ENCODE results near the gene TTC19. TPM values are rescaled to one million over a fixed set of nuclear protein-coding genes. Genes with fewer than 3 reads are reported as not detected.
A peak's percentile ranks its signal among the peaks of the same experiment; 100 is the strongest.

The TTC19 gene
- total and polyA plus RNA-seq, 2 of the 8 experiments (the other 6 are each of a cell fraction or from before 2014, with no cell fraction given): 11.8 to 55.0 TPM

DNA sequence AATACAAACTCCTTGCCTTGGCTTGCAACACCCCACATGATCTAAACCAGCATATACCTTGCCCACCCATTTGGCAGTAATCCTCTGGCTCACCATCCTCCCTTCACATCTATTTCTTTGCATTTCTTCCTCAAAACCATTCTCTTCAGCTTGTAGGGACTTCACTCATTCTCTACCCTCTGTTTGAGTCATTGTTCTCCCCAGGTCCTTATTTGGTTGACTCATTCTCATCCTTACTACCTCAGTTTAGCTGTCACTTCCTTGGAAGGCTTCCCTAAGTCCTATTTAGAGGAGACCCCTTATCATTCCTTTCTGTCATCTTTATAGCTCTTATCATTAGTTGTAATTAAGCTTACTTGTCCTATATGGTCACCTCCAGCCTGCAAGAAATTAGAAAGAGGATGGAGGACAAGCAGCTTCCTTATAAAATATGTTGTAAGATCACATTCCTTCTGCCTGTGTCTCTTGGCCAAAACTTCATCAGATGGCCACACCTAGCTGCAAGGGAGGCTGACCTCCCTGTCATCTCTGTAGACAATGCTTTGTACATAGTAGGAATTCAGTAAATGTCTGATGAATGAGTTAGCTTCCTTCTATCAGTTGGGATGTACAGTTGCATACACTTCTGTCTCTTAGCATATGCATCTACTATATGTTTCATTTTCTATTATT is 1.7 kb downstream of the TTC19 start:
- no peak overlapping the region for H3K18ac ChIP-seq (ENCODE audit: extremely low read depth, low read length)
- no peak overlapping the region for H3K14ac ChIP-seq (ENCODE audit: insufficient read length)
- H4K5ac ChIP-seq (ENCODE audit: insufficient read length, low read depth, low read length): no peak overlapping the region
- FAIRE-seq (no peak), DNase-seq (ENCODE audit: low read depth in 1 of 2, low spot score in 2 of 2) (no peak)
- peaks cover 28 to 52% (median 44%) of the 10 kb centered on the region in 4 experiments for H3K36me3 ChIP-seq (ENCODE audit: control insufficient read depth in 2 of 4, insufficient read depth in 4 of 4, low read length in 3 of 4)
- peaks cover 0 to 6% (median 2%) of the 10 kb centered on the region in 4 experiments; a peak in 3 of 7 replicates for H3K4me1 ChIP-seq (replicated peaks in 1 of 4; ENCODE audit: control insufficient read depth in 3 of 4, insufficient read depth in 4 of 4, low read length in 3 of 4)
- no peak overlapping the region for H3K4ac ChIP-seq (replicated peaks; ENCODE audit: insufficient read length, low read depth, low read length)
- peak overlapping the region; percentile 81 to 94 for H3K4me2 ChIP-seq (ENCODE audit: insufficient read depth in 1 of 2, low read depth in 2 of 2, low read length in 2 of 2)
- no peak overlapping the region for H2AFZ ChIP-seq (ENCODE audit: low read length)
- H2BK5ac ChIP-seq (ENCODE audit: low read depth, low read length): no peak overlapping the region
- H3K4me3 ChIP-seq (ENCODE audit: extremely low read depth in 1 of 4, insufficient read depth in 2 of 4, low read depth in 3 of 4, low read length in 4 of 4): peak overlapping the region in 2 of 4 experiments; percentile 63 to 85; a peak in 4 of 8 replicates
- H3K23me2 ChIP-seq (ENCODE audit: low read depth, low read length): peaks cover 4% of the 10 kb centered on the region
- H2AK5ac ChIP-seq (ENCODE audit: low read depth, low read length): no peak overlapping the region
- H2BK20ac ChIP-seq (ENCODE audit: low read length): no peak overlapping the region
- ChIA-PET CTCF (ENCODE audit: partially characterized antibody) (interaction anchor here (1.2 kb wide), 1 partner anchor 11 kb away, joined by 3 read pairs; no protein-coding TSS in a partner anchor), POLR2A (ENCODE audit: partially characterized antibody) (interaction anchor here (0.9 to 1.0 kb wide), 2 partner anchors 32 to 48 kb away, joined by 3 to 4 read pairs; no protein-coding TSS in a partner anchor)
- no peak overlapping the region for H3K27ac ChIP-seq (ENCODE audit: low read depth, low read length)
- H3K9me3 ChIP-seq (ENCODE audit: insufficient read depth in 2 of 2, low read depth in 1 of 2, low read length in 1 of 2): no peaks in the 10 kb centered on the region; a peak in 1 of 4 replicates
- H2BK120ac ChIP-seq (replicated peaks; ENCODE audit: low read depth, low read length): no peak overlapping the region
- TF ChIP-seq KDM4A (IDR thresholded peaks at IDR 0.05; ENCODE audit: low read depth, low read length, severe bottlenecking): no peak
- TF ChIP-seq HDAC6 (IDR thresholded peaks at IDR 0.05; ENCODE audit: low read depth, low read length): no peak
- no peak for TF ChIP-seq FOSL1 (IDR thresholded peaks at IDR 0.05; ENCODE audit: insufficient read depth, low read depth, low read length)
- TF ChIP-seq, protein P1, sequence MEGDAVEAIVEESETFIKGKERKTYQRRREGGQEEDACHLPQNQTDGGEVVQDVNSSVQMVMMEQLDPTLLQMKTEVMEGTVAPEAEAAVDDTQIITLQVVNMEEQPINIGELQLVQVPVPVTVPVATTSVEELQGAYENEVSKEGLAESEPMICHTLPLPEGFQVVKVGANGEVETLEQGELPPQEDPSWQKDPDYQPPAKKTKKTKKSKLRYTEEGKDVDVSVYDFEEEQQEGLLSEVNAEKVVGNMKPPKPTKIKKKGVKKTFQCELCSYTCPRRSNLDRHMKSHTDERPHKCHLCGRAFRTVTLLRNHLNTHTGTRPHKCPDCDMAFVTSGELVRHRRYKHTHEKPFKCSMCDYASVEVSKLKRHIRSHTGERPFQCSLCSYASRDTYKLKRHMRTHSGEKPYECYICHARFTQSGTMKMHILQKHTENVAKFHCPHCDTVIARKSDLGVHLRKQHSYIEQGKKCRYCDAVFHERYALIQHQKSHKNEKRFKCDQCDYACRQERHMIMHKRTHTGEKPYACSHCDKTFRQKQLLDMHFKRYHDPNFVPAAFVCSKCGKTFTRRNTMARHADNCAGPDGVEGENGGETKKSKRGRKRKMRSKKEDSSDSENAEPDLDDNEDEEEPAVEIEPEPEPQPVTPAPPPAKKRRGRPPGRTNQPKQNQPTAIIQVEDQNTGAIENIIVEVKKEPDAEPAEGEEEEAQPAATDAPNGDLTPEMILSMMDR (IDR thresholded peaks at IDR 0.05; ENCODE audit: control extremely low read depth in 1 of 3, insufficient read depth in 1 of 3, low read depth in 1 of 3, low read length in 3 of 3): no peak
- no peak for TF ChIP-seq POU5F1 (IDR thresholded peaks at IDR 0.05; ENCODE audit: low read depth, low read length)
- no peak for TF ChIP-seq CTBP2 (IDR thresholded peaks at IDR 0.05; ENCODE audit: borderline replicate concordance, insufficient read depth, insufficient read length, low read length)
- TF ChIP-seq SP4 (IDR thresholded peaks at IDR 0.05; ENCODE audit: low read length): no peak
- TF ChIP-seq, protein P2, sequence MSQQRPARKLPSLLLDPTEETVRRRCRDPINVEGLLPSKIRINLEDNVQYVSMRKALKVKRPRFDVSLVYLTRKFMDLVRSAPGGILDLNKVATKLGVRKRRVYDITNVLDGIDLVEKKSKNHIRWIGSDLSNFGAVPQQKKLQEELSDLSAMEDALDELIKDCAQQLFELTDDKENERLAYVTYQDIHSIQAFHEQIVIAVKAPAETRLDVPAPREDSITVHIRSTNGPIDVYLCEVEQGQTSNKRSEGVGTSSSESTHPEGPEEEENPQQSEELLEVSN (IDR thresholded peaks at IDR 0.05): no peak
- no peak overlapping the region for H4K8ac ChIP-seq (ENCODE audit: extremely low read depth, insufficient read depth, low read length)
- H3K56ac ChIP-seq (replicated peaks; ENCODE audit: insufficient read length, low read depth, low read length): no peak overlapping the region
- H2BK15ac ChIP-seq (ENCODE audit: low read length): no peak overlapping the region
- no peaks in the 10 kb centered on the region for H3K27me3 ChIP-seq (replicated peaks in 1 of 4; ENCODE audit: control insufficient read depth in 3 of 4, extremely low read depth in 1 of 4, insufficient read depth in 3 of 4, low read length in 3 of 4)
- H2BK12ac ChIP-seq (ENCODE audit: low read depth, low read length): no peak overlapping the region
- H4K20me1 ChIP-seq (replicated peaks in 1 of 2; ENCODE audit: control insufficient read depth in 1 of 2, insufficient read depth in 2 of 2, low read length in 2 of 2): peaks cover 3 to 4% of the 10 kb centered on the region in 2 experiments
- H3K9ac ChIP-seq (replicated peaks in 1 of 4; ENCODE audit: extremely low read depth in 1 of 4, low read depth in 3 of 4, low read length in 3 of 4): no peak overlapping the region
- no peak overlapping the region for H4K91ac ChIP-seq (replicated peaks; ENCODE audit: insufficient read length, low read length)
- H3K79me1 ChIP-seq (ENCODE audit: low read depth, low read length): peaks cover 8% of the 10 kb centered on the region
- no peak overlapping the region for H3K23ac ChIP-seq (ENCODE audit: insufficient read length)
- peaks cover 10 to 29% of the 10 kb centered on the region in 2 experiments for H3K79me2 ChIP-seq (ENCODE audit: control insufficient read depth in 1 of 2, insufficient read depth in 2 of 2, low read length in 2 of 2)

Measured in H1 (cell line).